GM18508 (cell line): Measurements from ENCODE around the gene PLCZ1.
"Not testable (repeated sequence)": the region's sequence is repeated elsewhere in the genome, so short reads cannot be mapped to it uniquely, and the experiment has no call there.

ENCODE experiments used
- ATAC-seq: cut with Tn5 transposase; IDR thresholded peaks from one replicate; pipeline ENCODE4 v1.9.1; 2021; ENCODE audit warnings: moderate number of reproducible peaks; ENCODE audit not compliant: insufficient read depth, unreplicated experiment

The PLCZ1 gene, protein sequence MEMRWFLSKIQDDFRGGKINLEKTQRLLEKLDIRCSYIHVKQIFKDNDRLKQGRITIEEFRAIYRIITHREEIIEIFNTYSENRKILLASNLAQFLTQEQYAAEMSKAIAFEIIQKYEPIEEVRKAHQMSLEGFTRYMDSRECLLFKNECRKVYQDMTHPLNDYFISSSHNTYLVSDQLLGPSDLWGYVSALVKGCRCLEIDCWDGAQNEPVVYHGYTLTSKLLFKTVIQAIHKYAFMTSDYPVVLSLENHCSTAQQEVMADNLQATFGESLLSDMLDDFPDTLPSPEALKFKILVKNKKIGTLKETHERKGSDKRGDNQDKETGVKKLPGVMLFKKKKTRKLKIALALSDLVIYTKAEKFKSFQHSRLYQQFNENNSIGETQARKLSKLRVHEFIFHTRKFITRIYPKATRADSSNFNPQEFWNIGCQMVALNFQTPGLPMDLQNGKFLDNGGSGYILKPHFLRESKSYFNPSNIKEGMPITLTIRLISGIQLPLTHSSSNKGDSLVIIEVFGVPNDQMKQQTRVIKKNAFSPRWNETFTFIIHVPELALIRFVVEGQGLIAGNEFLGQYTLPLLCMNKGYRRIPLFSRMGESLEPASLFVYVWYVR

DNA sequence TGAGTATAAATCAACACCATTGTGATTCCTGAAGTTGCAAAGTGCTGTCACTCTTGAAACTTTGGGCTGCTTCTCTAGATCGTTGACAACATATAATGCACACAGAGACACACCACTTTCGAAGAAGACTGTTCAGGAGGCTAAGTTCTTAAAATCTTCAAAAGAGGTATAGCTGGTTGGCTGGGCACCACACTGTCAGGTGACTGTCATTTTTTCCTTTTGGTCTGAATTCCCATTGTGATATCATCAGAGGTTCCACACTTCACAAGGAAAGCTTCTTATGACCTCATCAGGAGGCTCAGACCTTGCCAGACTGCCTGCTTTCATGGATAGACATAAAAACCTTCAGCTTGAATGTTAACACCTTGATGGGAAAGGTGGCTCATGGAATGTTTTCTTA is at the start of gene PLCZ1, which contains the start of gene CAPZA3:
TSS of gene PLCZ1 (minus strand) at position 194 of the 400 bp plus-strand sequence. CDS start 641 bp downstream, outside the sequence.
TSS of gene CAPZA3 (plus strand) at position 301 of the 400 bp plus-strand sequence. CDS start 150 bp downstream, outside the sequence.
- ATAC-seq: no peak

DNA sequence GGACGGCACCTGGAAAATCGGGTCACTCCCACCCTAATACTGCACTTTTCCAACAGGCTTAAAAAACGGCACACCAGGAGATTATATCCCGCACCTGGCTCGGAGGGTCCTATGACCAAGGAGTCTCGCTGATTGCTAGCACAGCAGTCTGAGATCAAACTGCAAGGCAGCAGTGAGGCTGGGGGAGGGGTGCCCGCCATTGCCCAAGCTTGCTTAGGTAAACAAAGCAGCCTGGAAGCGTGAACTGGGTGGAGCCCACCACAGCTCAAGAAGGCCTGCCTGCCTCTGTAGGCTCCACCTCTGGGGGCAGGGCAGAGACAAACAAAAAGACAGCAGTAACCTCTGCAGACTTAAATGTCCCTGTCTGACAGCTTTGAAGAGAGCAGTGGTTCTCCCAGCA is 47.7 kb upstream of the PLCZ1 start:
- not testable (repeated sequence) for ATAC-seq

DNA sequence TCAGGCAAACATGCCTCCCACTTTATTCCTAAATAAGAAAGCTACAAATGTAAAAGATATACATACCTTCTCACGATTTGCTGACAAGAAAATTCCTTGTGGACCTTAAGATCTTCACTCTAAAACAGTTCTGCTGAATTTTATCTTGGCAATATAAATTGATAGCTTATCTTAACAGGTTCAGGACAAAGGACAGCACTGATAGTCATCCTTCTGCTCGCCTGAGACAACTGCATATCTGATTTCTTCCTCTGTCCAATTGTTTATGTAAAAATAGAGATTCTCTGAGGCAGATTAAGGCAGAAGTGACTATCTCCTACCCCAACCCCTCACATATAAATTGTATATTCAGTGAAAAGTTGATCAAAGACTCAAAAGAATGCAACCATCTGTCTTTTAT is 45.0 kb upstream of the PLCZ1 start:
- ATAC-seq: no peak

DNA sequence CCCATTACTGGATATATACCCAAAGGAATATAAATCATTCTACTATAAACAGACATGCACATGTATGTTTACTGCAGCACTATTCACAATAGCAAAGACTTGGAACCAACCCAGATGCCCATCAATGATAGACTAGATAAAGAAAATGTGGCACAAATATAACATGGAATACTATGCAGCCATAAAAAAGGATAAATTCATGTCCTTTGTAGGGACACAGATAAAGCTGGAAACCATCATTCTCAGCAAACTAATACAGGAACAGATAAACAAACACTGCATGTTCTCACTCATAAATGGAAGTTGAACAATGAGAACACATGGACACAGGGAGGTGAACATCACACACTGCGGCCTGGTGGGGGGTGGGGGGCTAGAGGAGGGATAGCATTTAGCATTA is 28.7 kb upstream of the PLCZ1 start:
- not testable (repeated sequence) for ATAC-seq

DNA sequence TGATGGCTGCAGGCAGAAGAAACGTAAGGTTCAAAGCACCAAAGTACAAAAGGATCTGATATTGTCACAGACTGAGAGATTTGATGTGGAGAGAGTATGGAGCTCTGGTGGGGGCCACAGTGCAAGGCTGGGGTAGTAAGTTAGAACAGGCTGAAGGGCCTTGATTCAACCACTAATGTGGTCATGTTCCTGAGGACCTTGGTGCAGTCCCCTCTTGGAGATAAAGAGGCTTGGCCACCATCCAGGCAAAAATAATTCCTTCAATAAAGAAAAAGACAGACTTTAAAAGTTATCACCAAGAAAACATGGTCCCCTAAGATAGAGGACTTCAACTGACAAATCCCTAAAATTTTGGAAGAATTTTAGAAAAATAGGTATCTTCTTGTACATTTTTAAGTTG is 17.5 kb upstream of the PLCZ1 start:
- no peak for ATAC-seq

DNA sequence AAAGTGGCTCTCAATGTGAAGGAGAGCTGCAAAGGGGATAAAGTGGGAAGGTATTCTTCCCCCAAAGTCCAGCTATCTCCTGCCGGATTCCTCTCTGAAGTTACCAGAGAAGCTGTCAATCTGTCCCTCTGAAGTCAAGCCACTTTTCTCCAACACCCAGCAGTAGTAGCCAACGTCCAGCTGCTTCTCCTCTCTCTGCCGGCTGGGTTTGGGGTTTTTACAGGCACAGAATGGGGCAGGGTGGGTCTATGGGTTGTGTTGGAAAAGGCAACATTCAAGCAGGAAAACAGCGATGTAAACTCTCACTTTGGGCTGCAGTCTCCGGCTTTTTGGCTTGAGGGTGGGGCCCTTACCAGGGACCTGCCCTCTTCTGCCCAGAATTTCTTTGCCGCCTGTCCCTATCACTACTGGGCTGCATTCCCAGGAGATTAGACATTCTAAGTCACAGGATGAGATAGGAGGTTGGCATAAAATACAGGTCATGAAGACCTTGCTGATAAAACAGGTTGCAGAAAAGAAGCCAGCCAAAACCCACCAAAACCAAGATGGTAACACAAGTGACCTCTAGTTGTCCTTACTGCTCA is 16.4 kb upstream of the PLCZ1 start:
- no peak for ATAC-seq

DNA sequence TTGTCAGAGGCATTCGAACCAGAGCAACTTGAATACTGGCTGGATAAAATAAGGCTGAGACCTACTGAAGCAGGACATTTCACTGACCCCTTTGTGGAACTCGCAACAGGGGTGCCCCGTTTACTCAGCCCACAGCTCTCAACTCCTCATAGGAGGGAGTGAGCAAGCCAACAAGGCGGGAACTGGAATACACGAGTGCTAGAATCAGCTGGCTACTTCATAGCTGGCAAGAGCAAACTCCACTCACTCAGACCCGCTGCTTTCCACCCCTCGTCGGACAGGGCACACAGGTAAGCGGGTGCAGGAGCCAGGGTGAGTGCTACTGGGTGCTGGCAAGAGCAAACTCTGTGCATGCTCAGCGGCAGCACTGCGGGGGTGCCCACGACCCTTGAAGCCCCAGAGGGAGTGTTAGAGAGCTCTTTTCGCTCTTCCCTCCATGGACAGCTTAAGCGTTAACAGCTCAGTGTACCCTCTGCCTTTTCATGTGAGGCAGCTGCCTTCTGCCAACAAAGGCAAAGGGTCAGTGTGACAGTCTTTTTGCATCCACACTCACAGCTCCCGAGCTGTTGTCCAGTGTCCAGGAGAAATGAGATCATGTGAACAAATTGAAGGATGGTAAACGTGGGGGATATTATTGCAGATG is 15.8 kb upstream of the PLCZ1 start:
- no peak for ATAC-seq

DNA sequence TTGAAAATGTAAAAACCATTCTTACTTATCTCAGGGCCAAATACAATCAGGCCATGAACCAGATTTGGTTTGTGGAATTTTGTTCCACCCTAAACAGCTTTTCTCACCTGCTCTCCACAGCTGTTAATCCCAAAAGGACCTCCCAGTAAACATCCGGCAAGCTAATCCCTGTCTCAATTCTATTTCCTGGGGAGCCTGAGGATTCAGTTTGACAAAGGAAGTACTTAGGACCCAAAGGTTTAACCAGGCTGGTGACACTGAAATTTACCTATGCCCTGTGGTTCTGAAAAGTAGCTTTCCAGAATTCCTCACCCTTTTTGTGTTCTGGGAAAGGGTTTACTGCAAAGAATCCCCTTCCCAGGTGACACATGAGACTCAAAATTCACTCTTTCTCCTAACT is 15.1 kb upstream of the PLCZ1 start:
- no peak for ATAC-seq

DNA sequence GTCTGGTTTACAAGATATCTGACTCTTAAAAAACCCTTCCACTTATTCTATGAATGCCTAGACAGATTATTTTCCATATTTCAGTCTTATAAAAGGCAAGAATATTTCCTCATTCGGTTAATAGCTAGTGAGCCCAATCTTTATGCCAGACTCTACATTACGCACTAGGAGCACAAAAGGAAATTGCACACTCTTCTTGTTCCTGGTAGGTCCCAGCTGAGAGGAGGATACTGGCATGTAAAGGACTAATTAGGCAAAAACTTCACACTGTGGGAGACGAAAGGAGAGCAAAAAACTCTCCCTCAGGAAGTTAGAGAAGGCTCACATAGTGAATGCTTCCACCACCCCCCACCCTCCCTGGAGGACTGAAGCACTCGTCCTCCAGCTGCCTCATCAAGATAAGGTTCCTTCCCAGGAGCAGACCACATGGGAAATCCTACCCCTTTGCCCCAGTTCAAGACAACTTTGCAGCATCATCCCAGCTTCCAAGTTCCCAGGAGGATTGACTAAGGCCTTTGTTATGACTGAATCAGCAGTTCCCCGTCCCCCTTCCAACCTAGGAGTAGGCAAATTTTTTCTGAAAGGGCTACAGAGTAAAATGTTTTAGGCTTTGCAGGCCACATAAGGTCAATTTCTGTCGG is 14.6 kb upstream of the PLCZ1 start:
- no peak for ATAC-seq

DNA sequence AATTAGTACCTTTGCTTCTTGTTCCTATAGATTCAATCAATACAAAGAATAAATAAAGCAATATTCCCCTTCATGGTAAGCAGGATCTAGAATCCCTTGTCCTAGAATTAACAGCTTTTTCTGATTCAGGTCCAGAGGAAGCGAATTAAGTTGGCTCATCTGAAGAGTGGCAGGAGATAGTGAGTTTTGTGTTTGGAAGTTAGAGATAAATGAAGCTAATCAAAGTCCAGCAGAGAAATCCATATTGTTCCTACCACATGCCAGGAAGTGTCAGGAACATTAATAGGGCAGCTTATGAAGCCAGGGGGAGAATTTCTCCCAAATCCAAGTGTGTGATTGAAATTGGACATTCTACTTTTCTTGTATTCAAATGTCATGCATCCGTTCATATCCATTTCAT is 14.1 kb upstream of the PLCZ1 start:
- ATAC-seq: no peak

DNA sequence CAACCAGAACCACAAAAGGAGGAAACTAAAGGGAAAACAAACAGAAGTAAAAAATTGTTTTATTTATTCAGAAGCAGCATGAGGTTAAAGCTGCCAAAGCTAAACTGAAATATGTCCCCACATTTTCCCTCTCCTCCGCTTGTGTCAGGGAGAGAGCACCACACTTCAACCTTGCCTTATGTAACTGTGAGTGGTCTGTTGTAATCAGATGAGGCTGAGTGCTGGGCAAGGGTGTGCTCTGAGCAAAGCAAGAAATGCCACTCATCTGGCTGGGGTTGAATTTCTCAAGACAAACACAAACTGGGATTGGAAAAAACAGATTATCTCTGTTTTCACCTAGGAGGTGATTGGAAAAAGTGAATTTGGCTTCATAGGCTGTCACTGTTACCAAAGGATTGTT is 12.3 kb upstream of the PLCZ1 start:
- no peak for ATAC-seq

DNA sequence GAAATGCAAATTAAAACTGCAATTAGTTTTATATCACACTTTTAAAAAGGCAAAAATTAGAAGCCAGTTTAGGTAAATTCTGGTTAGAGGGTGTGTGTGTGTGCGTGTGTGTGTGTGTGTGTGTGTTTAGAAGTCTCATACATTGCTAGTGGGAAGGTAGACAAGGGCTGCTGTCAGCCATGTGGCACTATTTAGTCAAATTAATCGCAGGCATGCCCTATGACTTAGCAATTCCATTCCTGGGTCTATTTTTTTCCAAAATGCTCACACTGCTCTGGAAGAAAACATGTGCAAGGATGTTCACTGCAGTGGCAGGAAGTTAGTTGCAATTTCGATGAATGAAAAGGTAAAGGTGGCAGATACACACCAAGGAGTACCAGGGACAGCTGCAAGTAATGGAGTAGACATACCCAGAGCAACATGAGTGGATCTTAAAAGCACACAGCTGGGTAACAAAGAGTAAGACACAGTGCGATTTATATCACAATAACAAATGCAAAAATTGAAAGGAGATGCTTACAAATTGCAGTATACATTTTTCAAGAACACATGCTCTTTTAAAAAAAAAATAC is 11.7 kb upstream of the PLCZ1 start:
- ATAC-seq: no peak

DNA sequence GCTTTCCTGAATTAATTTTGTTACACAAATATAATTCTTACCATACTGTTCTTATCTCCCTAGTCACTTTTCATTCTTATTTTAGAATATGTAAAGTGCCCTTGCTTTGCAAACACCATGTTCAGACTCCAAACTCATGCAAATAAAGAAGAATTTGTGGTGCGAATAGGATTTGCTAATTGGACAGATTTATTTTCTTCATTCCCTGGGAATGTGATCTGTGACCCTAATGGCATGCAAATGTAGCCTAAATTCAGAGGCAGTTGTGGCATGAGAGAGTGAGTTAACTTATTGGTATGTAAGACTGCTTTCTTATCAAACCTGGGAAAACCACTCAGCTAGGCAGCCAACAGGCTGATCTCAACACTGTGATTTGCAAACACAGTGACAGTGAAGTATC is 10.1 kb upstream of the PLCZ1 start:
- no peak for ATAC-seq

DNA sequence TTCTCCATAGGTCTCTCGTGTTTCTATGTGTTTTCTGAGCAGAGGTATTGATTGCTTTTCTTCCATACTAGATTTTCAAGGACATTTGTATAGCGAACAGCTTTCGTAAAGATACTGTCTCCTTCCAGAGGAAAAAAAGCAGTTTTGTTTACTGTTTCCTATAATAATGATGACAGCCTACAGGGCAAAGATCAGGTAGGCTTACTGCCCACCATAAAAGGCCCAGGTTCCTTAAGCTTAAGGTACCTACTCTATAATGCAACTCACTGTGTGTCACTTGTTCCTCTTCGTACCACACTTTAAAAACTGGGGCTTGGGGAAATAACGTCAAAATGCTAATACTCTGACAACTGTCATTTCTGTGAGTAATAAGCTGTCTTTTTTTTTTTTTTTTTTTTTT is 6.7 kb downstream of the PLCZ1 start:
- ATAC-seq: no peak

DNA sequence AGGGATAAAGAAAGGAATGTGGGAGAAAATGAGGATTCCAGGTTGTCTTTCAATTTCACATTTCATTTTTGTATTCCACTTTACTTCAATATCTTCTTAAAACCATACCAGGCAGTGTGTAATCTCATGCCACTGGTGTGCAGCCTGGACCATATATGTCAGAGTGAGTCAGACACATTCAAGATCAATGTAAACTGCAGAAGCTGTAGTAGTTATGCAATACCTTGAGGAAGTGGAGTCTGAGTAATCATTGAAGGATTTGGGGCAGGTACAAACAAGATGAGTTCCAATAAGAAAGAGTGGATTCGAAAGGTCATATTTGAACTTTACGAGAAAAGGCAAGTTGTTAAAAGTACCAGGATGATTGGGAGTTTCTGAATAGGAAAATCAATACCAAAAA is 14.1 kb downstream of the PLCZ1 start:
- ATAC-seq: no peak

DNA sequence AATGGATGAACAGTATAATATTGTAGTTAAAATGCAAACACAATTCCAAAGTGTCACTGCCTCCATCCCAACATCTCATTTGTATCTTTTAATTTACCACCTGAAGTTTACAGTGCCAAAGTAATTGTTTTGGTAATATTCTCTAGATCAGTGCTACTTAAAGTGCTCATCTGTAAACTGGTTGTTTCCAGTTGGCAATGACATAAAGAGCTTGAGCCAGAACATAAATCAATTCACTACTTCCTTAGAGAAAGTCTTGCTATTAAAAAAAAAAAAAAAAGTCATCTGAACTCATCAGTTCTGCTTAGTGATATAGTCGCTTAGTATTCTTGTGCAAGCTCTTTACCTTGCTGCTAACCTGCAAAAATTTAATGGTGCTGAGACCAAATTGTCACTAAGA is 16.4 kb downstream of the PLCZ1 start:
- no peak for ATAC-seq

DNA sequence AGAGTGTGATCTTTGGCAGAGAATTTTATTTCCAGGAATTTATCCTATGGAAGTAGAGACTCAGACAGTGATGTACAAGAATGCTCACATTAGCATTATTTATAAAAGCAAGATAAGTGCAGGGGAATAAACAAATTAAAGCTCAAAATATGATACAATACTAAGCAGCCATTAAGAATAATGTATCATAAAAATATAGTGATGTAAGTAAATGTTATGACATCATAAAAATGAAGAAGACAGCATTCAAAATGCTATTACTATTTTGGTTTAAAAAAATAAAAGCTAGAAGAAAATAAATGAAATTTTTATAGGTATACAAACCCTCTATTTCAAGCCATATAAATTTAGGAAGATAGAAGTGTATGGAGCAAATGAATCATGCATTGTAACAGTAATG is 17.1 kb downstream of the PLCZ1 start:
- ATAC-seq: no peak

DNA sequence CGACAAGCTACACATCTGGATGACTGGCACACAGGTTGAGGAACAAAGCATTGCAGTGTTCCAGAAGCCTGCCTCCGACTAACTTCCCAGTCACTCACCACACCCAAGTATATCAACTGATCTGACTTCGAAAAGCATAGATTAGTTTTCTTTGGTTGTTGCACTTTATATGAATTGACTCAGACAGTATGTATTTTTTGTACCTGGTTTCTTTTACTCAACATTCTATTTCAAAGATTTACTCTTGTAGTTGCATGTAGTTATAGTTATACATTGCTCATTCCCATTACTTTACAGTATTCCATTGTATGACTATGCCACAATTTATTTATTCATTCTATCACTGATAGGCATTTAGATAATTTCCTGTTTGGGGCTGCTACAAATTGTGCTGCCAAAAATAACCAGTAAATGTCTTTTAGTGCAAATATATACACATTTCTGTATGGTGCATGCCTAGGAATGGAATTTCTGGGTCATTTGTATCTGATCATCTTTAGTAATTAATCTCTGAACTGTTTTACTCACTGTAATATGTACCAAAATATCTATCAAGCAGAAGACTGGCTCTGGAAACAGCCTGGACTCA is 17.8 kb downstream of the PLCZ1 start:
- no peak for ATAC-seq

DNA sequence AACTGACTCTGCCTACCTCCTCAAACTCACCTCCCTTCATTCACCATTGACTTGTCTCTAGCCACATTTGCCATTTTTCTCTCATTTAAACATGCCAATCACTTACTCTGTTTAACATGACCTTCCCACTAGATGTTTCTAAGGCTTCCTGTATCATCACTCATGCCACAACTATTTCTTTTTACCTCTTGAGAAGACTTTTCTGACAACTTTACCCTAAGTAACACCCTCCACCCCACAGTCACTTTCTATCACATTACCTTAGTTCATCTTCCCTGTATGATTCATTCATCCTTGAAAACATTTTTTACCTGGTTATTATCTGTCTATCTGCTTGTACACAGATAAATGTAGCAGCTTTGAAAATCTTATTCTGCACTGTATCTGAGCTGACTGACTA is 19.4 kb downstream of the PLCZ1 start:
- no peak for ATAC-seq

DNA sequence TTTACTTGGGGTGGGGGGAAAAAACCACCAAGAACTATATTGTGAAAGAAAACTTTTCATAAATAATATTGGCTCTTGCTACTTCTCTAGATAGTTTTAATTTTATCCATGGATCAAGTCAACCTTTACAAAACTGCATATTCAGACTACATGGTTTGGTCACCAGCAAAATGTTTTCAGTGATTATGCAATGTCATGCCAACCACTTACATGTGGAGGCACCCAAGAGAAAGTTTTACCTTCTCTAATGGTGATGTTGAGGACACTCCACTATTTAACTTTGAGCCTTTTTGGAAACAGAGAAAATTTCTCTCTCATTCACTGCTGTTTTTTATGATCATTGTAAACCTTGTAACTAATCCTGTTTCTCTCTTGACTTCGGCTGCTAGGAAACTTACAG is 21.6 kb downstream of the PLCZ1 start:
- ATAC-seq: no peak
